Esophagus squamous epithelium (tissue), 4 donors: ENCODE measurements around the gene PDAP1.

Experiments used
- CTCF ChIP-seq, 6 experiments: fragments of 450-650 bp in 4 of 6; fragments of 200-600 bp in 2 of 6; sonication (generic) in 2 of 6; IDR thresholded peaks; one replicate each; pipeline ENCODE4 v1.5.1; 2016 to 2019; ENCODE audit warnings: antibody characterized with exemption in 6 of 6, mild to moderate bottlenecking in 4 of 6, moderate library complexity in 4 of 6
- POLR2A ChIP-seq, 4 donors: fragments of 450-650 bp; IDR thresholded peaks; one replicate each; pipeline ENCODE4 v1.6.1; 2017; ENCODE audit warnings: antibody characterized with exemption in 4 of 4, mild to moderate bottlenecking in 4 of 4, moderate library complexity in 3 of 4

GRCh38 chr7:99407872-99408378 is 472 bp downstream of the PDAP1 start:
- TF ChIP-seq CTCF (IDR thresholded peaks at IDR 0.05) (no peak), POLR2A (IDR thresholded peaks at IDR 0.05) (no peak)
